ENCODE data around the gene RPE.

DNA sequence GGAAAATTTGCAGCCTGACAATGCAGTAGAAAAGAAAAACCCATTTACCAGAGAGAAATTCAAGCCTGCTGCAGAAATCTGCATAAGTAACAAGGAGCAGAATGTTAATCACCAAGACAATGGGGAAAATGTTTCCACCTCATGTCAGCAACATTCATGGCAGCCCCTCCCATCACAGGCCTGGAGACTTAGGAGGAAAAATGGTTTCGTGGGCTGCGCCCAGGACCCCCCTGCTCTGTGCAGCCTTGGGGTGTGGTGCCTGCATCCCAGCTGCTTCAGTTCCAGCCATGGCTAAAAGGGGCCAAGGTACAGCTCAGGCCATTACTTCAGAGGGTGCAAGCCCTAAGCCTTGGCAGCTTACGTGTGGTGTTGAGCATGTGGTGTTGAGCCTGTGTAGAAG, 53.4 kb downstream of the RPE start:
- TF ChIP-seq, protein P1, sequence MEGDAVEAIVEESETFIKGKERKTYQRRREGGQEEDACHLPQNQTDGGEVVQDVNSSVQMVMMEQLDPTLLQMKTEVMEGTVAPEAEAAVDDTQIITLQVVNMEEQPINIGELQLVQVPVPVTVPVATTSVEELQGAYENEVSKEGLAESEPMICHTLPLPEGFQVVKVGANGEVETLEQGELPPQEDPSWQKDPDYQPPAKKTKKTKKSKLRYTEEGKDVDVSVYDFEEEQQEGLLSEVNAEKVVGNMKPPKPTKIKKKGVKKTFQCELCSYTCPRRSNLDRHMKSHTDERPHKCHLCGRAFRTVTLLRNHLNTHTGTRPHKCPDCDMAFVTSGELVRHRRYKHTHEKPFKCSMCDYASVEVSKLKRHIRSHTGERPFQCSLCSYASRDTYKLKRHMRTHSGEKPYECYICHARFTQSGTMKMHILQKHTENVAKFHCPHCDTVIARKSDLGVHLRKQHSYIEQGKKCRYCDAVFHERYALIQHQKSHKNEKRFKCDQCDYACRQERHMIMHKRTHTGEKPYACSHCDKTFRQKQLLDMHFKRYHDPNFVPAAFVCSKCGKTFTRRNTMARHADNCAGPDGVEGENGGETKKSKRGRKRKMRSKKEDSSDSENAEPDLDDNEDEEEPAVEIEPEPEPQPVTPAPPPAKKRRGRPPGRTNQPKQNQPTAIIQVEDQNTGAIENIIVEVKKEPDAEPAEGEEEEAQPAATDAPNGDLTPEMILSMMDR (IDR thresholded peaks at IDR 0.05), result no peak
- TF ChIP-seq POLR2A (IDR thresholded peaks at IDR 0.05; ENCODE audit: low read depth) (no peak), POLR2AphosphoS5 (IDR thresholded peaks at IDR 0.05) (no peak)
